ENCODE data around the gene JAG2. TPM values are rescaled to one million over a fixed set of nuclear protein-coding genes. Genes with fewer than 3 reads are reported as not detected.
A peak's percentile ranks its signal among the peaks of the same experiment; 100 is the strongest.

JAG2 gene
- total RNA-seq, 3 donors from 2014 or later, result 4.2 to 15.4 (median 13.1) TPM

GRCh38 chr14:105166571-105167302 is 1.8 kb downstream of the JAG2 start:
- no peaks in the 10 kb centered on the region for H3K36me3 ChIP-seq
- intact Hi-C loops (cut with DNase I; ENCODE audit: low total_unique reads), result loop anchor here (5.0 kb wide), 1 partner anchor 74 kb away; no protein-coding TSS in a partner anchor
- no peaks in the 10 kb centered on the region for H3K9me3 ChIP-seq
- no peaks in the 10 kb centered on the region for H3K4me1 ChIP-seq
- peak overlapping the region in 1 of 2 donors; percentile 71 for H3K27ac ChIP-seq
- TF ChIP-seq CTCF (IDR thresholded peaks at IDR 0.05) (no peak), POLR2A (IDR thresholded peaks at IDR 0.05) (no peak), POLR2AphosphoS5 (IDR thresholded peaks at IDR 0.05) (no peak)
- peak overlapping the region in 2 of 3 donors; percentile 56 to 64 for H3K4me3 ChIP-seq
- no peak for DNase-seq (ENCODE audit: low spot score in 2 of 2)
- H3K27me3 ChIP-seq, result peaks cover 0 to 10% of the 10 kb centered on the region in 2 donors

- intact Hi-C loops (cut with DNase I; ENCODE audit: low total_unique reads), result loop anchor here (5.0 kb wide), 1 partner anchor 74 kb away; no protein-coding TSS in a partner anchor
These were observed 2.7 kb downstream of the JAG2 start for GRCh38 chr14:105165761-105166485.

GRCh38 chr14:105165134-105165704 is 3.4 kb downstream of the JAG2 start:
- DNase-seq (ENCODE audit: low spot score in 2 of 2), result no peak
- no peaks in the 10 kb centered on the region for H3K9me3 ChIP-seq
- H3K27ac ChIP-seq, result peak overlapping the region; percentile 50 to 71
- peak overlapping the region in 2 of 3 donors; percentile 56 to 64 for H3K4me3 ChIP-seq
- no peaks in the 10 kb centered on the region for H3K4me1 ChIP-seq
- peaks cover 0 to 5% of the 10 kb centered on the region in 2 donors for H3K27me3 ChIP-seq
- TF ChIP-seq POLR2AphosphoS5 (IDR thresholded peaks at IDR 0.05), result no peak
- no peak for TF ChIP-seq POLR2A (IDR thresholded peaks at IDR 0.05)
- no peak for TF ChIP-seq CTCF (IDR thresholded peaks at IDR 0.05)
- intact Hi-C loops (cut with DNase I; ENCODE audit: low total_unique reads), result loop anchor here (5.0 kb wide), 1 partner anchor 73 kb away; no protein-coding TSS in a partner anchor
- H3K36me3 ChIP-seq, result no peaks in the 10 kb centered on the region

More at GRCh38 chr14:105165761-105166485, 2.7 kb downstream of the JAG2 start:
- H3K27ac ChIP-seq, result peak overlapping the region; percentile 50 to 71
- no peaks in the 10 kb centered on the region for H3K36me3 ChIP-seq
- H3K4me3 ChIP-seq, result peak overlapping the region in 2 of 3 donors; percentile 56 to 64
- TF ChIP-seq POLR2AphosphoS5 (IDR thresholded peaks at IDR 0.05) (peak in 1 of 3 donors; percentile 19), CTCF (IDR thresholded peaks at IDR 0.05) (no peak)
- no peaks in the 10 kb centered on the region for H3K9me3 ChIP-seq
- peak in 1 of 2 donors; percentile 84 for DNase-seq (ENCODE audit: low spot score in 2 of 2)
- H3K27me3 ChIP-seq, result peaks cover 0 to 9% of the 10 kb centered on the region in 2 donors
- no peaks in the 10 kb centered on the region for H3K4me1 ChIP-seq

GRCh38 chr14:105163040-105163742 is 5.4 kb downstream of the JAG2 start:
- H3K9me3 ChIP-seq, result no peaks in the 10 kb centered on the region
- intact Hi-C loops (cut with DNase I; ENCODE audit: low total_unique reads), result no loop called here
- H3K4me1 ChIP-seq, result no peaks in the 10 kb centered on the region
- H3K4me3 ChIP-seq, result no peak overlapping the region
- H3K27ac ChIP-seq, result peak overlapping the region; percentile 50 to 71
- H3K27me3 ChIP-seq, result no peaks in the 10 kb centered on the region
- no peak for DNase-seq (ENCODE audit: low spot score in 2 of 2)
- TF ChIP-seq CTCF (IDR thresholded peaks at IDR 0.05) (no peak), POLR2AphosphoS5 (IDR thresholded peaks at IDR 0.05) (no peak), POLR2A (IDR thresholded peaks at IDR 0.05) (no peak)
- H3K36me3 ChIP-seq, result no peaks in the 10 kb centered on the region

Measured in breast epithelium (tissue), 4 donors.